ENCODE data around the gene CDADC1.
"Not testable (repeated sequence)": the region's sequence is repeated elsewhere in the genome, so short reads cannot be mapped to it uniquely, and the experiment has no call there.

The CDADC1 gene

GRCh38 chr13:49319551-49319950 lies 71.8 kb downstream of the CDADC1 start:
- Histone ChIP-seq H3K27me3 (ENCODE audit: insufficient read depth, low read length) (no peaks in the 10 kb centered on the region), H3K9me3 (ENCODE audit: insufficient read depth, low read depth, low read length) (no peaks in the 10 kb centered on the region), H3K27ac (ENCODE audit: low read depth, low read length) (no peak overlapping the region), H3K9ac (ENCODE audit: low read depth, low read length) (no peak overlapping the region), H3K4me1 (ENCODE audit: insufficient read depth, low read length) (no peaks in the 10 kb centered on the region), H3K4me3 (ENCODE audit: low read length) (no peak overlapping the region), H3K36me3 (ENCODE audit: insufficient read depth, low read length) (no peaks in the 10 kb centered on the region)

GRCh38 chr13:49319951-49320350 lies 72.2 kb downstream of the CDADC1 start:
- H3K4me1 ChIP-seq (ENCODE audit: insufficient read depth, low read length): no peaks in the 10 kb centered on the region
- H3K9ac ChIP-seq (ENCODE audit: low read depth, low read length): no peak overlapping the region
- H3K9me3 ChIP-seq (ENCODE audit: insufficient read depth, low read depth, low read length): no peaks in the 10 kb centered on the region
- H3K27ac ChIP-seq (ENCODE audit: low read depth, low read length): no peak overlapping the region
- H3K27me3 ChIP-seq (ENCODE audit: insufficient read depth, low read length): no peaks in the 10 kb centered on the region
- H3K36me3 ChIP-seq (ENCODE audit: insufficient read depth, low read length): no peaks in the 10 kb centered on the region
- no peak overlapping the region for H3K4me3 ChIP-seq (ENCODE audit: low read length)
- WGBS: 98% methylated on average over 2 of the region's 2 CpGs

DNA sequence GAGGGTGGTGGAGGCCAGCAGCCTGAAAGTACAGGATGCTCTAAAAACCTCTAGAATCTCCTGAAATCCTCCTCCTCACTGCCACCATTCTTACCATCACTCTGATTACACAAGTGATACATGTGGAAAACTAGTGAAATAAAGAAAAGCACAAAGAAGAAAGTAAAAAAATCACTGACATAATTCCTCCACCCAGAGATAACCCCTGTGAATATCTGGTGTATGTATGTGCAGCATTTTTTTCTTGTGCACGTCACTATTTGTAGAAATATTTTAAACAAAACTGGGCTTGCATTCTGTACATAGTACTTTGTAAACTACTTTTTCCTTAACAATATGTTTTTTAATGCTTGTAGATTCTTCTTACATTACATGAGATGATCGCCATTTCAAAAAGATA lies 73.2 kb downstream of the CDADC1 start:
- Histone ChIP-seq H3K4me1 (ENCODE audit: insufficient read depth, low read length) (no peaks in the 10 kb centered on the region), H3K4me3 (ENCODE audit: low read length) (no peak overlapping the region), H3K27me3 (ENCODE audit: insufficient read depth, low read length) (no peaks in the 10 kb centered on the region), H3K9ac (ENCODE audit: low read depth, low read length) (no peak overlapping the region), H3K9me3 (ENCODE audit: insufficient read depth, low read depth, low read length) (no peaks in the 10 kb centered on the region), H3K36me3 (ENCODE audit: insufficient read depth, low read length) (no peaks in the 10 kb centered on the region), H3K27ac (ENCODE audit: low read depth, low read length) (no peak overlapping the region)
- 100% methylated on average over 1 of the region's 2 CpGs for WGBS

GRCh38 chr13:49322702-49323101 lies 75.0 kb downstream of the CDADC1 start:
- H3K4me3 ChIP-seq (ENCODE audit: low read length): no peak overlapping the region
- H3K36me3 ChIP-seq (ENCODE audit: insufficient read depth, low read length): no peaks in the 10 kb centered on the region
- no peak overlapping the region for H3K9ac ChIP-seq (ENCODE audit: low read depth, low read length)
- 92% methylated on average over 2 of the region's 2 CpGs for WGBS
- no peaks in the 10 kb centered on the region for H3K9me3 ChIP-seq (ENCODE audit: insufficient read depth, low read depth, low read length)
- H3K4me1 ChIP-seq (ENCODE audit: insufficient read depth, low read length): no peaks in the 10 kb centered on the region
- H3K27me3 ChIP-seq (ENCODE audit: insufficient read depth, low read length): no peaks in the 10 kb centered on the region
- no peak overlapping the region for H3K27ac ChIP-seq (ENCODE audit: low read depth, low read length)

- H3K4me3 ChIP-seq (ENCODE audit: low read length): no peak overlapping the region
- no peaks in the 10 kb centered on the region for H3K9me3 ChIP-seq (ENCODE audit: insufficient read depth, low read depth, low read length)
- H3K36me3 ChIP-seq (ENCODE audit: insufficient read depth, low read length): no peaks in the 10 kb centered on the region
- WGBS: 94% methylated on average over 7 of the region's 7 CpGs
- H3K27me3 ChIP-seq (ENCODE audit: insufficient read depth, low read length): no peaks in the 10 kb centered on the region
- H3K9ac ChIP-seq (ENCODE audit: low read depth, low read length): no peak overlapping the region
- H3K27ac ChIP-seq (ENCODE audit: low read depth, low read length): no peak overlapping the region
- H3K4me1 ChIP-seq (ENCODE audit: insufficient read depth, low read length): no peaks in the 10 kb centered on the region
Measured at GRCh38 chr13:49323344-49323743, 75.6 kb downstream of the CDADC1 start.

DNA sequence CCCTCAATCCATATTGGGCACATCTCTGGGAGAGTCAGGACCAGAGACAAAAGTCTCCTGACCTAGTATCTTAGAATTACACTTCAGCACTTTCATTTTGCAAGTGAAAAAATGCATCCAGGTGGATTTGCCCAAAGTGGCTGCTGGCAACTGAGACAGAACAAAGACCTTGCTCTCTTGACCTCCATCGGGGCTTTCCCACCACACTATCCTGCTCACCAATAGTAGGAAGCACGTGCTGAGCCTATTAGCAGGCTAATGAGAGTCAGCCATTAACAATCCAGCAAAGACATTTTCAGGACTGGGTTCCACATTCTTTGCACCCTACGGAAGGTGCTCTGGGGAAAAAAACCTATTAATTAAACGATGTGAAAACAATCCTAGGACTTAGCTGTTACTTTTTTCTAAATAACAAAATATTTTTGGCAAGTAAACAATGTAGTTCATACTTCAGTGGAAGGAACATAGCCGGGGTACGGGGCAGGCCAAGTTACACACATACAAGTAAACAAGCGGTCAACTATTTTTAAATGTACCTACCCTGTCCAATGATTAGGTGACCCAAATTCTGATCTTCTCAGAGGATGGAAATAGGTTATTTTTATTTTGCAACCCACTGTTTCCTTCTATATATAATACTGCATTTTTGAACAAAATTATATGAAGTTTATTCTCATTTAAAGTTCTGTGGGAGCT lies 78.6 kb downstream of the CDADC1 start:
- Histone ChIP-seq H3K27me3 (ENCODE audit: insufficient read depth, low read length) (no peaks in the 10 kb centered on the region), H3K9ac (ENCODE audit: low read depth, low read length) (no peak overlapping the region), H3K4me3 (ENCODE audit: low read length) (no peak overlapping the region), H3K4me1 (ENCODE audit: insufficient read depth, low read length) (no peaks in the 10 kb centered on the region), H3K9me3 (ENCODE audit: insufficient read depth, low read depth, low read length) (no peaks in the 10 kb centered on the region), H3K27ac (ENCODE audit: low read depth, low read length) (no peak overlapping the region), H3K36me3 (ENCODE audit: insufficient read depth, low read length) (no peaks in the 10 kb centered on the region)
- WGBS: 84% methylated on average over 7 of the region's 7 CpGs

DNA sequence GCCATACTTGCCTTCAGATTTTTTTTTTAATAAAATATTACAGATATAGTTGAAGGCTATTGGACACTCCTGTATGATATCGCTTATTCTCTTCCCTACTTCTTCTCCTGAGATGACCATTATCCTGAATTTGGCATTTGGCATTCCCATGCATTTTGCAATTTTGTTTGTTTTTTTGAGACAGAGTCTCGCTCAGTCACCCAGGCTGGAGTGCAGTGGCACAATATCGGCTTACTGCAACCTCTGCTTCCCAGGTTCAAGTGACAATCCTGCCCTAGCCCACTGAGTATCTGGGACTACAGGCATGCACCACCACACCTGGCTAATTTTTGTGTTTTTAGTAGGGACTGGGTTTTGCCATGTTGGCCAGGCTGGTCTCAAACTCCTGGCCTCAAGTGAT lies 79.4 kb downstream of the CDADC1 start:
- H3K4me1 ChIP-seq (ENCODE audit: insufficient read depth, low read length); H3K27ac ChIP-seq (ENCODE audit: low read depth, low read length); H3K9ac ChIP-seq (ENCODE audit: low read depth, low read length); H3K9me3 ChIP-seq (ENCODE audit: insufficient read depth, low read depth, low read length); H3K4me3 ChIP-seq (ENCODE audit: low read length); H3K27me3 ChIP-seq (ENCODE audit: insufficient read depth, low read length); H3K36me3 ChIP-seq (ENCODE audit: insufficient read depth, low read length): not testable (repeated sequence)
- 96% methylated on average over 3 of the region's 3 CpGs for WGBS

DNA sequence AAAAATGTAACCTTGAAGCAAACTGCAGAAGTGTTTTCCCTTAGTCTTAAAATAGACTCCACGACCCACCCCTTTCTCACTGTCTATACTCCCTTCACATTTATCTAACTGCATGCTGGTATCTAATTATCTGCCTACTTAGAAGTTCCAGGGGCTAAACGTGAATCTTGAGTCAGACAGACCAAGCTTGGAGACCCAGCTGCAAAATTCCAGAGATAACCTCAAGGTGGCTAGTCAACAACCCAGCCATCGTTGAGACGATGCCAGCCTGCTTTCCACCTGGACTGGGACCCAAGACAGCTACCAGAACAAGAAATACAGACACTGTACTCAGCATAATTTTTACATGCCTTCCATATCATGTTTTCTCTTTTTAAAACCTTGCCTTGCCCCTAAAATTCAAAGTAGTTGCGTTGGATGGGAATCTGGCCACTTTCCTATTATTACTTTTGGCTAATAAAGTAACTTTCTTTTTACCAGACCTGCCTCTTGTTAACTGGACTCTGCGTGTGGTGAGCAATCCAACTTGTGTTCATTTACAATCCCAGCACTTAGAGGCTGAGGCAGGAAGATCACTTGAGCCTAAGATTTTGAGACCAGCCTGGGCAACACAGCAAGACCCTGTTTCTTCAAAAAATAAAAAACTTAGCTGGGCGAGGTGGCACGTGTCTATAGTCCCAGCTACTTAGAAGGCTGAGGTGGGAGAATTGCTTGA lies 82.3 kb downstream of the CDADC1 start:
- Histone ChIP-seq H3K27ac (ENCODE audit: low read depth, low read length) (no peak overlapping the region), H3K36me3 (ENCODE audit: insufficient read depth, low read length) (no peaks in the 10 kb centered on the region), H3K4me1 (ENCODE audit: insufficient read depth, low read length) (no peaks in the 10 kb centered on the region), H3K27me3 (ENCODE audit: insufficient read depth, low read length) (no peaks in the 10 kb centered on the region), H3K9me3 (ENCODE audit: insufficient read depth, low read depth, low read length) (no peaks in the 10 kb centered on the region), H3K4me3 (ENCODE audit: low read length) (no peak overlapping the region), H3K9ac (ENCODE audit: low read depth, low read length) (no peak overlapping the region)
- 85% methylated on average over 8 of the region's 8 CpGs for WGBS

DNA sequence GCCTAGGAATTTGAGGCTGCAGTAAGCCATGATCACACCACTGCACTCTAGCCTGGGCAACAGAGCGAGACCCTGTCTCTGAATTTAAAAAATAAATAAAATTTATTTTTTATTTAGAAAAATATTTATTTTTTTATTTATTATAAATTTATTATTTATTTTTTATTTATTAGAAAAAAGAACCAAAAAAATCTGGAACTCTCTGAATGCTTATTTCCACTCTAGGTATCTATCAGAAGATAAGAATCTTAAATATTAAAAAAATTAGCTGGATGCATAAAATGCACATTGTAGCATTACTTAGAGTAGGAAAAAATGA lies 82.8 kb downstream of the CDADC1 start:
- WGBS: no CpG with 5 or more reads among the region's 1 CpG
- Histone ChIP-seq H3K27ac (ENCODE audit: low read depth, low read length) (no peak overlapping the region), H3K27me3 (ENCODE audit: insufficient read depth, low read length) (no peaks in the 10 kb centered on the region), H3K4me1 (ENCODE audit: insufficient read depth, low read length) (no peaks in the 10 kb centered on the region), H3K9ac (ENCODE audit: low read depth, low read length) (no peak overlapping the region), H3K36me3 (ENCODE audit: insufficient read depth, low read length) (no peaks in the 10 kb centered on the region), H3K4me3 (ENCODE audit: low read length) (no peak overlapping the region), H3K9me3 (ENCODE audit: insufficient read depth, low read depth, low read length) (no peaks in the 10 kb centered on the region)

GRCh38 chr13:49336655-49337054 lies 88.9 kb downstream of the CDADC1 start:
- Histone ChIP-seq H3K9me3 (ENCODE audit: insufficient read depth, low read depth, low read length) (no peaks in the 10 kb centered on the region), H3K27ac (ENCODE audit: low read depth, low read length) (no peak overlapping the region), H3K4me3 (ENCODE audit: low read length) (no peak overlapping the region), H3K27me3 (ENCODE audit: insufficient read depth, low read length) (no peaks in the 10 kb centered on the region), H3K4me1 (ENCODE audit: insufficient read depth, low read length) (no peaks in the 10 kb centered on the region), H3K36me3 (ENCODE audit: insufficient read depth, low read length) (no peaks in the 10 kb centered on the region), H3K9ac (ENCODE audit: low read depth, low read length) (no peak overlapping the region)
- 95% methylated on average over 4 of the region's 4 CpGs for WGBS

GRCh38 chr13:49340161-49340560 lies 92.4 kb downstream of the CDADC1 start:
- Histone ChIP-seq H3K9me3 (ENCODE audit: insufficient read depth, low read depth, low read length) (no peaks in the 10 kb centered on the region), H3K27ac (ENCODE audit: low read depth, low read length) (no peak overlapping the region), H3K36me3 (ENCODE audit: insufficient read depth, low read length) (no peaks in the 10 kb centered on the region), H3K4me3 (ENCODE audit: low read length) (no peak overlapping the region), H3K9ac (ENCODE audit: low read depth, low read length) (no peak overlapping the region), H3K27me3 (ENCODE audit: insufficient read depth, low read length) (no peaks in the 10 kb centered on the region), H3K4me1 (ENCODE audit: insufficient read depth, low read length) (no peaks in the 10 kb centered on the region)
- 95% methylated on average over 9 of the region's 10 CpGs for WGBS

- Histone ChIP-seq H3K4me3 (ENCODE audit: low read length) (no peak overlapping the region), H3K36me3 (ENCODE audit: insufficient read depth, low read length) (no peaks in the 10 kb centered on the region), H3K4me1 (ENCODE audit: insufficient read depth, low read length) (no peaks in the 10 kb centered on the region), H3K27ac (ENCODE audit: low read depth, low read length) (no peak overlapping the region), H3K9me3 (ENCODE audit: insufficient read depth, low read depth, low read length) (no peaks in the 10 kb centered on the region), H3K27me3 (ENCODE audit: insufficient read depth, low read length) (no peaks in the 10 kb centered on the region), H3K9ac (ENCODE audit: low read depth, low read length) (no peak overlapping the region)
- 93% methylated on average over 3 of the region's 3 CpGs for WGBS
Measured at GRCh38 chr13:49341517-49341916, 93.8 kb downstream of the CDADC1 start.
